Stimulated activated CD4-positive, alpha-beta T cell treated with anti-CD3 and anti-CD28 coated beads, Interleukin-4, amount 100 ng/mL, for 48 hours (primary cell): ENCODE data around the gene CCDC7.
"Not testable (repeated sequence)": the region's sequence is repeated elsewhere in the genome, so short reads cannot be mapped to it uniquely, and the experiment has no call there.

Experiments used
- DNase-seq, 2 donors: peaks; one replicate each; pipeline ENCODE4 v3.0.0-alpha.2; 2020; ENCODE audit warnings: low read depth in 2 of 2

CCDC7 gene

GRCh38 chr10:32562695-32563094 is 116.8 kb downstream of the CCDC7 start:
- not testable (repeated sequence) for DNase-seq

- no peak for DNase-seq
Measured at GRCh38 chr10:32577448-32577847, 131.5 kb downstream of the CCDC7 start.

GRCh38 chr10:32582946-32583345 is 137.0 kb downstream of the CCDC7 start:
- no peak for DNase-seq

GRCh38 chr10:32598022-32598421 is 152.1 kb downstream of the CCDC7 start:
- not testable (repeated sequence) for DNase-seq

GRCh38 chr10:32600317-32600716 is 154.4 kb downstream of the CCDC7 start:
- no peak for DNase-seq

GRCh38 chr10:32601562-32601961 is 155.6 kb downstream of the CCDC7 start:
- not testable (repeated sequence) for DNase-seq

- no peak for DNase-seq
Measured at GRCh38 chr10:32605787-32606186, 159.8 kb downstream of the CCDC7 start.

- DNase-seq: not testable (repeated sequence)
Measured at GRCh38 chr10:32610543-32610942, 164.6 kb downstream of the CCDC7 start.

- no peak for DNase-seq
Measured at GRCh38 chr10:32616438-32616837, 170.5 kb downstream of the CCDC7 start.

GRCh38 chr10:32618482-32618881 is 172.5 kb downstream of the CCDC7 start:
- no peak for DNase-seq

- no peak for DNase-seq
Measured at GRCh38 chr10:32621969-32622368, 176.0 kb downstream of the CCDC7 start.

GRCh38 chr10:32622409-32622808 is 176.5 kb downstream of the CCDC7 start:
- DNase-seq: no peak

GRCh38 chr10:32627183-32627582 is 181.2 kb downstream of the CCDC7 start:
- DNase-seq: no peak

GRCh38 chr10:32629910-32630309 is 184.0 kb downstream of the CCDC7 start:
- DNase-seq: no peak

- no peak for DNase-seq
Measured at GRCh38 chr10:32646535-32646934, 200.6 kb downstream of the CCDC7 start.

- no peak for DNase-seq
Measured at GRCh38 chr10:32650246-32650655, 204.3 kb downstream of the CCDC7 start.

GRCh38 chr10:32657430-32657829 is 211.5 kb downstream of the CCDC7 start:
- not testable (repeated sequence) for DNase-seq

GRCh38 chr10:32661346-32661745 is 215.4 kb downstream of the CCDC7 start:
- no peak for DNase-seq

- DNase-seq: no peak
Measured at GRCh38 chr10:32680803-32681557, 235.0 kb downstream of the CCDC7 start.

- DNase-seq: no peak
Measured at GRCh38 chr10:32684291-32684690, 238.4 kb downstream of the CCDC7 start.

- no peak for DNase-seq
Measured at GRCh38 chr10:32687116-32687515, 241.2 kb downstream of the CCDC7 start.

GRCh38 chr10:32687546-32687945 is 241.6 kb downstream of the CCDC7 start:
- DNase-seq: no peak

- DNase-seq: no peak
Measured at GRCh38 chr10:32692174-32692573, 246.2 kb downstream of the CCDC7 start.

GRCh38 chr10:32693441-32693979 is 247.6 kb downstream of the CCDC7 start:
- DNase-seq: no peak
